ENCODE results near the gene GTF3C5. TPM values are rescaled to one million over a fixed set of nuclear protein-coding genes. Genes with fewer than 3 reads are reported as not detected.

GTF3C5 gene
- total and polyA plus RNA-seq, 9 of the 15 experiments (the other 6 are each of a cell fraction or from before 2014, with no cell fraction given), result 3.8 to 118 (median 83.7) TPM

DNA sequence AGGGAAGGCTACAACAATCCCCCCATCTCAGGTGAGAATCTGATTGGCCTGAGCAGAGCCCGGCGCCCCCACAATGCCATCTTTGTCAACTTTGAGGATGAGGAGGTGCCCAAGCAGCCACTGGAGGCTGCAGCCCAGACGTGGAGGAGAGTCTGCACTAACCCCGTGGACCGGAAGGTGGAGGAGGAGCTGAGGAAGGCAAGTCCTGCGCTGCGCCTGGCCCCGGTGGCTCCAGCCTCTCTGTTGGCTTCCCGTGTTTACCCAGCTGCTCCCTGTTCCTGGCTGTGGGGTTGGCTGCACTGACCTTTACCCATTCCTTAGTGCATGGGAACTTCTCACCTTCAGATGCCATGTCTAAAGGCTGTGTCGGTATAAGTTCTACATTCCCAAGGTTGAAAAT is 20.0 kb downstream of the GTF3C5 start (continued):
- TF ChIP-seq, protein P1, sequence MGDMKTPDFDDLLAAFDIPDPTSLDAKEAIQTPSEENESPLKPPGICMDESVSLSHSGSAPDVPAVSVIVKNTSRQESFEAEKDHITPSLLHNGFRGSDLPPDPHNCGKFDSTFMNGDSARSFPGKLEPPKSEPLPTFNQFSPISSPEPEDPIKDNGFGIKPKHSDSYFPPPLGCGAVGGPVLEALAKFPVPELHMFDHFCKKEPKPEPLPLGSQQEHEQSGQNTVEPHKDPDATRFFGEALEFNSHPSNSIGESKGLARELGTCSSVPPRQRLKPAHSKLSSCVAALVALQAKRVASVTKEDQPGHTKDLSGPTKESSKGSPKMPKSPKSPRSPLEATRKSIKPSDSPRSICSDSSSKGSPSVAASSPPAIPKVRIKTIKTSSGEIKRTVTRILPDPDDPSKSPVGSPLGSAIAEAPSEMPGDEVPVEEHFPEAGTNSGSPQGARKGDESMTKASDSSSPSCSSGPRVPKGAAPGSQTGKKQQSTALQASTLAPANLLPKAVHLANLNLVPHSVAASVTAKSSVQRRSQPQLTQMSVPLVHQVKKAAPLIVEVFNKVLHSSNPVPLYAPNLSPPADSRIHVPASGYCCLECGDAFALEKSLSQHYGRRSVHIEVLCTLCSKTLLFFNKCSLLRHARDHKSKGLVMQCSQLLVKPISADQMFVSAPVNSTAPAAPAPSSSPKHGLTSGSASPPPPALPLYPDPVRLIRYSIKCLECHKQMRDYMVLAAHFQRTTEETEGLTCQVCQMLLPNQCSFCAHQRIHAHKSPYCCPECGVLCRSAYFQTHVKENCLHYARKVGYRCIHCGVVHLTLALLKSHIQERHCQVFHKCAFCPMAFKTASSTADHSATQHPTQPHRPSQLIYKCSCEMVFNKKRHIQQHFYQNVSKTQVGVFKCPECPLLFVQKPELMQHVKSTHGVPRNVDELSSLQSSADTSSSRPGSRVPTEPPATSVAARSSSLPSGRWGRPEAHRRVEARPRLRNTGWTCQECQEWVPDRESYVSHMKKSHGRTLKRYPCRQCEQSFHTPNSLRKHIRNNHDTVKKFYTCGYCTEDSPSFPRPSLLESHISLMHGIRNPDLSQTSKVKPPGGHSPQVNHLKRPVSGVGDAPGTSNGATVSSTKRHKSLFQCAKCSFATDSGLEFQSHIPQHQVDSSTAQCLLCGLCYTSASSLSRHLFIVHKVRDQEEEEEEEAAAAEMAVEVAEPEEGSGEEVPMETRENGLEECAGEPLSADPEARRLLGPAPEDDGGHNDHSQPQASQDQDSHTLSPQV (IDR thresholded peaks at IDR 0.05), result no peak

DNA sequence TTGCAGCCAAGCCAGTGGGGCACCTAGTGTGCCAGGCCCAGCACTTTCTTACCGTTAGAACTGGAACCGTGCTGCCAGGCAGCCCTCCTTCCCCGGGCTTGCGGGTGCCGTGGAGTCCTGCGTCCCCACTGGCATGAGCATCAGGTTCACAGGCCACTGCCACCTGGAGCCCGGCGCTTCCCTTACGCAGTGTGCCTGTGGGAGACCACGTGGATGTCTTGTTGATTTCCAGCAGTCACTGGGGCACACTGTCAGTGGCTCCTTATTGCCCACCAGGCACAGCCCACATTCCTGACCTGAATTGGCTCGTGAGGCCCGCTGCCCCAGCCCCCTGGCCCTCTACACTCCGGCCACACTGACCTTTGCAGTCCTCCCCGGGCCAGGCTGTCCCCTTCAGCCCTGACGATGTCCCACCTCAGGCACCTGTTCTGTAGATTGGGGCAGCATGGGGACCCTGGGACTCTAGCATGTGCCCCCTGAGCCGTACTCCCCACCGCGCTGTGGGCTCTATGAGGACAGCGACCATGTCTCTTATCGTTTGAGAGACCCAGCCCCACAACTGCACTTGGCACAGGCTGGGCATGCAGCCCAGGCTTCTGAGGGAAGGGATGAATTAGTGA is 20.6 kb downstream of the GTF3C5 start:
- FAIRE-seq (no peak), ATAC-seq (no peak), DNase-seq (ENCODE audit: extremely low read depth in 1 of 4, low spot score in 3 of 4) (peak in 1 of 4 experiments; percentile 7)
- peaks cover 0 to 15% of the 10 kb centered on the region in 2 experiments; a peak in 2 of 5 replicates for H3K4me1 ChIP-seq (replicated peaks in 1 of 2; ENCODE audit: control insufficient read depth in 2 of 2, insufficient read depth in 2 of 2, low read length in 2 of 2)
- no peak overlapping the region for H3K4me3 ChIP-seq
- POLR2A ChIA-PET, result interaction anchor here (1.8 kb wide), 1 partner anchor 21 kb away, joined by 5 read pairs; the partner anchor contains the start of gene GTF3C5
- intact Hi-C loops (cut with micrococcal nuclease), result no loop called here
- no peaks in the 10 kb centered on the region for H3K9me1 ChIP-seq (ENCODE audit: control insufficient read depth, insufficient read depth, low read length)
- BruUV-seq (replicated peaks), result no TSS peak
- H3K9ac ChIP-seq (ENCODE audit: insufficient read depth in 1 of 2, low read depth in 2 of 2, low read length in 2 of 2), result no peak overlapping the region; a peak in 1 of 4 replicates
- H4K20me1 ChIP-seq (replicated peaks; ENCODE audit: control insufficient read depth, insufficient read depth, low read length), result 0 out of 2 replicates have a peak, but pooled peaks cover 4% of the 10 kb centered on the region
- H3K27ac ChIP-seq (ENCODE audit: extremely low read depth, low read depth, low read length), result no peak overlapping the region
- no peak overlapping the region for H3K4me2 ChIP-seq (ENCODE audit: insufficient read depth, low read length)
- no peaks in the 10 kb centered on the region for H3K79me2 ChIP-seq (ENCODE audit: control insufficient read depth, insufficient read depth, low read length)
- CTCF ChIA-PET (ENCODE audit: low intra/inter-chr PET ratio), result no interaction called here
- in situ Hi-C loops (cut with MboI), result no loop called here
- peaks cover 92% of the 10 kb centered on the region for H3K36me3 ChIP-seq (ENCODE audit: control insufficient read depth, insufficient read depth, low read length)
- 93% methylated on average over 19 of the region's 20 CpGs for WGBS (ENCODE audit: insufficient coverage, low coverage, missing lambda C conversion rate)
- no peaks in the 10 kb centered on the region for H3K27me3 ChIP-seq (ENCODE audit: control insufficient read depth in 2 of 2, insufficient read depth in 2 of 2, low read length in 2 of 2)
- H2AFZ ChIP-seq (ENCODE audit: low read depth, low read length), result no peak overlapping the region
- no peaks in the 10 kb centered on the region for H3K9me3 ChIP-seq (replicated peaks; ENCODE audit: control insufficient read depth, insufficient read depth, low read depth, low read length)
- TF ChIP-seq, protein P2, sequence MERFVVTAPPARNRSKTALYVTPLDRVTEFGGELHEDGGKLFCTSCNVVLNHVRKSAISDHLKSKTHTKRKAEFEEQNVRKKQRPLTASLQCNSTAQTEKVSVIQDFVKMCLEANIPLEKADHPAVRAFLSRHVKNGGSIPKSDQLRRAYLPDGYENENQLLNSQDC (CRISPR knock-in tag; IDR thresholded peaks at IDR 0.05), result no peak
- TF ChIP-seq SAFB (IDR thresholded peaks at IDR 0.05; ENCODE audit: borderline replicate concordance, low read depth, low read length), result no peak
- no peak for TF ChIP-seq ZNF263 (CRISPR knock-in tag; IDR thresholded peaks at IDR 0.05; ENCODE audit: borderline replicate concordance)
- no peak for TF ChIP-seq FOXM1 (IDR thresholded peaks at IDR 0.05; ENCODE audit: low read depth)
- TF ChIP-seq FOXM1 (CRISPR knock-in tag; IDR thresholded peaks at IDR 0.05; ENCODE audit: low read depth), result no peak
- no peak for TF ChIP-seq MED1 (CRISPR knock-in tag; IDR thresholded peaks at IDR 0.05; ENCODE audit: borderline replicate concordance)
- TF ChIP-seq, protein P3, sequence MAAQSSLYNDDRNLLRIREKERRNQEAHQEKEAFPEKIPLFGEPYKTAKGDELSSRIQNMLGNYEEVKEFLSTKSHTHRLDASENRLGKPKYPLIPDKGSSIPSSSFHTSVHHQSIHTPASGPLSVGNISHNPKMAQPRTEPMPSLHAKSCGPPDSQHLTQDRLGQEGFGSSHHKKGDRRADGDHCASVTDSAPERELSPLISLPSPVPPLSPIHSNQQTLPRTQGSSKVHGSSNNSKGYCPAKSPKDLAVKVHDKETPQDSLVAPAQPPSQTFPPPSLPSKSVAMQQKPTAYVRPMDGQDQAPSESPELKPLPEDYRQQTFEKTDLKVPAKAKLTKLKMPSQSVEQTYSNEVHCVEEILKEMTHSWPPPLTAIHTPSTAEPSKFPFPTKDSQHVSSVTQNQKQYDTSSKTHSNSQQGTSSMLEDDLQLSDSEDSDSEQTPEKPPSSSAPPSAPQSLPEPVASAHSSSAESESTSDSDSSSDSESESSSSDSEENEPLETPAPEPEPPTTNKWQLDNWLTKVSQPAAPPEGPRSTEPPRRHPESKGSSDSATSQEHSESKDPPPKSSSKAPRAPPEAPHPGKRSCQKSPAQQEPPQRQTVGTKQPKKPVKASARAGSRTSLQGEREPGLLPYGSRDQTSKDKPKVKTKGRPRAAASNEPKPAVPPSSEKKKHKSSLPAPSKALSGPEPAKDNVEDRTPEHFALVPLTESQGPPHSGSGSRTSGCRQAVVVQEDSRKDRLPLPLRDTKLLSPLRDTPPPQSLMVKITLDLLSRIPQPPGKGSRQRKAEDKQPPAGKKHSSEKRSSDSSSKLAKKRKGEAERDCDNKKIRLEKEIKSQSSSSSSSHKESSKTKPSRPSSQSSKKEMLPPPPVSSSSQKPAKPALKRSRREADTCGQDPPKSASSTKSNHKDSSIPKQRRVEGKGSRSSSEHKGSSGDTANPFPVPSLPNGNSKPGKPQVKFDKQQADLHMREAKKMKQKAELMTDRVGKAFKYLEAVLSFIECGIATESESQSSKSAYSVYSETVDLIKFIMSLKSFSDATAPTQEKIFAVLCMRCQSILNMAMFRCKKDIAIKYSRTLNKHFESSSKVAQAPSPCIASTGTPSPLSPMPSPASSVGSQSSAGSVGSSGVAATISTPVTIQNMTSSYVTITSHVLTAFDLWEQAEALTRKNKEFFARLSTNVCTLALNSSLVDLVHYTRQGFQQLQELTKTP (IDR thresholded peaks at IDR 0.05; ENCODE audit: low read depth in 1 of 2, partially characterized antibody in 2 of 2), result no peak
- TF ChIP-seq, protein P4, sequence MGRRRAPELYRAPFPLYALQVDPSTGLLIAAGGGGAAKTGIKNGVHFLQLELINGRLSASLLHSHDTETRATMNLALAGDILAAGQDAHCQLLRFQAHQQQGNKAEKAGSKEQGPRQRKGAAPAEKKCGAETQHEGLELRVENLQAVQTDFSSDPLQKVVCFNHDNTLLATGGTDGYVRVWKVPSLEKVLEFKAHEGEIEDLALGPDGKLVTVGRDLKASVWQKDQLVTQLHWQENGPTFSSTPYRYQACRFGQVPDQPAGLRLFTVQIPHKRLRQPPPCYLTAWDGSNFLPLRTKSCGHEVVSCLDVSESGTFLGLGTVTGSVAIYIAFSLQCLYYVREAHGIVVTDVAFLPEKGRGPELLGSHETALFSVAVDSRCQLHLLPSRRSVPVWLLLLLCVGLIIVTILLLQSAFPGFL (CRISPR knock-in tag; IDR thresholded peaks at IDR 0.05), result no peak
- TF ChIP-seq COPS2 (conservative IDR thresholded peaks at IDR 0.05), result no peak
